HepG2 (cell line): Measurements from ENCODE around the gene TNFRSF6B.

Experiments
- CTCF ChIP-seq: sonication (generic); formaldehyde crosslinking; IDR thresholded peaks from 2 replicates; pipeline ENCODE4 v1.5.0; 2020; ENCODE audit warnings: mild to moderate bottlenecking, missing genetic modification reagents, moderate library complexity
- ELF1 ChIP-seq: sonication (generic); formaldehyde crosslinking; IDR thresholded peaks from 2 replicates; pipeline ENCODE4 v1.4.0; 2020; ENCODE audit warnings: missing genetic modification reagents
- IRF9 ChIP-seq: sonication (generic); formaldehyde crosslinking; IDR thresholded peaks from 2 replicates; pipeline ENCODE4 v1.8.0; 2022; ENCODE audit warnings: missing genetic modification reagents, mild to moderate bottlenecking, borderline replicate concordance
- NCOA1 ChIP-seq: sonication (generic); formaldehyde crosslinking; IDR thresholded peaks from 2 replicates; pipeline ENCODE4 v1.9.0; 2021; ENCODE audit warnings: missing genetic modification reagents
- TF ChIP-seq, protein P1 (sequence below): sonication (generic); formaldehyde crosslinking; IDR thresholded peaks from 2 replicates; pipeline ENCODE4 v1.4.0; 2020; ENCODE audit warnings: mild to moderate bottlenecking, missing genetic modification reagents

- TF ChIP-seq, protein P1, sequence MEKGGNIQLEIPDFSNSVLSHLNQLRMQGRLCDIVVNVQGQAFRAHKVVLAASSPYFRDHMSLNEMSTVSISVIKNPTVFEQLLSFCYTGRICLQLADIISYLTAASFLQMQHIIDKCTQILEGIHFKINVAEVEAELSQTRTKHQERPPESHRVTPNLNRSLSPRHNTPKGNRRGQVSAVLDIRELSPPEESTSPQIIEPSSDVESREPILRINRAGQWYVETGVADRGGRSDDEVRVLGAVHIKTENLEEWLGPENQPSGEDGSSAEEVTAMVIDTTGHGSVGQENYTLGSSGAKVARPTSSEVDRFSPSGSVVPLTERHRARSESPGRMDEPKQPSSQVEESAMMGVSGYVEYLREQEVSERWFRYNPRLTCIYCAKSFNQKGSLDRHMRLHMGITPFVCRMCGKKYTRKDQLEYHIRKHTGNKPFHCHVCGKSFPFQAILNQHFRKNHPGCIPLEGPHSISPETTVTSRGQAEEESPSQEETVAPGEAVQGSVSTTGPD, result no peak
- TF ChIP-seq IRF9 (CRISPR knock-in tag) (no peak), NCOA1 (CRISPR knock-in tag) (no peak), ELF1 (CRISPR knock-in tag) (no peak), CTCF (CRISPR knock-in tag) (no peak)
Observed at GRCh38 chr20:63665708-63666107, 30.7 kb upstream of the TNFRSF6B start.
